Fibroblast of skin of left quadriceps (primary cell): ENCODE data around the gene PRKD2.
A peak's percentile ranks its signal among the peaks of the same experiment; 100 is the strongest.

Experiments
- DNase-seq, 2 experiments: peaks; one replicate each; pipeline ENCODE4 v3.0.0-alpha.2; 2013; ENCODE audit warnings: low read depth in 2 of 2

PRKD2 gene

DNA sequence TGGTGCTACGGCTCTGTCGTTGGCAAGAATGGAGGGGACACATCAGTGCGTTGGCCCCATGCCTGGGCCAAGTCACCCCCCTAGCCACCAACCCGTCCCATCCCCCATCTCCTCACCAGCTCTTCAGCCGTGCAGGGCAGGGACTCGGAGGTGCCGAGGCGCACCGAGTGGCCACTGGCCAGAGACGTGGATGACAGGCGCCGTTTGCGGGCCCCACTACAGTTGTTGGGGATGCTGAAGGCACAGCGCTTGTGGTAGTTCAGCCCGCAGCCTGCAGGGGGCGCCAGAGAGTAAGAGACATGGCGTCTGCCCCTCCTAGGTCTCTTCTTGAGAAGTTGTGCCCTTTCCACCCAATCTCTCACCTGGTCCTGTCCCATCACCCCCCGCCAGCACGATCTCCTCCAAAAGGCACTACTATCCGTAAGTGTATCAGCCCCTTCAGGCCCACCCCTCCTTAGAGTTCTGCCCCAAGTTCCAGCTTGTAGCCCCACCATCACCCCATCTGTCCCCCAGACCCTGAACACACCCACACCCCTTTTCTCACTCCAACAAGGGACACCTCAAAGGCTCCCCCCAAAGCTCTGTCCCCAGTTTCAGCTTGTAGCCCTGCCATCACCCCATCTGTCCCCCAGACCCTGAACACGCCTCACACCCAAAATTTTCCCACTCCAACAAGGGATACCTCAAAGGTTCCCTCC is 12.4 kb downstream of the PRKD2 start:
- peak; percentile 9 to 14 for DNase-seq

DNA sequence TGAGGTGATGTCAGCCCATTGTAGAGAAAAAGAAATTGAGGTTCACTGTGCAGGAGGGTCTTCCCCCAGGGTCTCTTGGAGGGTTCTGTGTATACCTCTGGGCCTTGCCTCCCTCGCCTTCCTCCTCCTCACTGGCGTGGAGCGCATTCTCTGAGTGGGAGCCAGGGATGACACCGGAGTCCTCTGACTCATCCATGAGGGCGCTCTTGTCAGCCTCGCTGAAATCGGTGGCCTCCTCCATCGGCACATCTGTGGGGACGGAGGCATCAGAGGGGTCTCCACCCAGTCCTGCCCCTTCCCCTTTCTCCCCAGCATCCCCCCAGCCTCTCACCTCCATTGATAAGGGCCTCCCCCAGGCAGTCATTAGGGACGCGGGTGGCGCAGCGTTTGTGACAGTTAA is 16.2 kb downstream of the PRKD2 start:
- no peak for DNase-seq

GRCh38 chr19:46698395-46699321 is 18.3 kb downstream of the PRKD2 start:
- DNase-seq, result no peak

GRCh38 chr19:46697204-46697960 is 19.5 kb downstream of the PRKD2 start:
- peak; percentile 29 to 36 for DNase-seq

DNA sequence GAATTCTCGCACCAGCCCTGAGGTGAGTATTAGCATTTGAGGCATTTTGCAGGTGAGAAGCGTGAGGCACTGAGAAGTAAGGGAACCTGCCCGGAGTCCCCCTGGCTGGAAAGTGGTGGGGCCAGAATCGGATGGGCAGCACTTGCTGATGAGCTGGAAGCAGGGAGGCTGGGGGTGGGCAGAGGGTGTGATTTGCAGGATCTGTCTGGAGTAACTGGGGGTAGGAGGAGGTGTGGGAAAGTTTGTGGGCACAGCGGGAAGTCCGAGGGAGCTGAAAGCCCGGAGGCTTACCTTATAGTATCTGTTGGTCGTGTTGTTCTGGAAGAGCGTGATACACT is 20.1 kb downstream of the PRKD2 start:
- DNase-seq, result no peak

DNA sequence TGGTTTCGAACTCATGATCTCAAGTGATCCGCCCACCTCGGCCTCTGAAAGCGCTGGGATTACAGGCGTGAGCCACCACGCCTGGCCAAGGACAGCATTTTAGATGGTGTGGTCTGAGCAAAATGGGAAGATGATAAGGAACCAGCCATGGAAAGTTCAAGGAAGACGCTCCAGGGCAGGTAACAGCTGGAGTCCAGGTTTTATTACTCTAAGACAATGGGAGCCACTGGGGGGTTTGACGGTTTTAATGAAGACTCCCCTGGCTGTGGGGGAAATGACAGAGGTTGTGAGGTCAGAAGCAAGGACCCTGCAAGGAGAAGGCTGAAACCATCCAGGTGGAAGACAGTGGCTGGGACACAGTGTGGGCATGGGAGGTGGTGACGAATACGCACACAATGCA is 20.9 kb downstream of the PRKD2 start:
- no peak for DNase-seq

DNA sequence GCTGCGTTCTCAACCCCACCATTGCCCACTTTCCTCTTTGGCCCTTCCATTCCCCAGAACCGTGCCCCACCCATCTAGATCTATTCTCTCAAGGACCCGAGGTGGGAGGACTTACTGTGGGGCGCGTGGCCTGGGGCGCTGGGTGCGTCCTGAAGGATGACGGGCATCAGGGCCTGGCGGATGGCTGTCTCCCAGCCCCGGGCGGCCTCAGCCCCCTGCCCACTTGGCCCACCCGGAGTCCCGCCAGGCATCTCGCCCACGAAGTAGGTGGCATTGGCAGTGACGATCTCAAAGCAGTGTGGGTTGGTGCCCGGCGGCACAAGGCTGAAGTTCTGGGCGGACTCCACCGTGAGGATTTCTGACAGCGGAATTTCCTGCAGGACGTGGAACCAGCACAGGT is 23.2 kb downstream of the PRKD2 start:
- no peak for DNase-seq

DNA sequence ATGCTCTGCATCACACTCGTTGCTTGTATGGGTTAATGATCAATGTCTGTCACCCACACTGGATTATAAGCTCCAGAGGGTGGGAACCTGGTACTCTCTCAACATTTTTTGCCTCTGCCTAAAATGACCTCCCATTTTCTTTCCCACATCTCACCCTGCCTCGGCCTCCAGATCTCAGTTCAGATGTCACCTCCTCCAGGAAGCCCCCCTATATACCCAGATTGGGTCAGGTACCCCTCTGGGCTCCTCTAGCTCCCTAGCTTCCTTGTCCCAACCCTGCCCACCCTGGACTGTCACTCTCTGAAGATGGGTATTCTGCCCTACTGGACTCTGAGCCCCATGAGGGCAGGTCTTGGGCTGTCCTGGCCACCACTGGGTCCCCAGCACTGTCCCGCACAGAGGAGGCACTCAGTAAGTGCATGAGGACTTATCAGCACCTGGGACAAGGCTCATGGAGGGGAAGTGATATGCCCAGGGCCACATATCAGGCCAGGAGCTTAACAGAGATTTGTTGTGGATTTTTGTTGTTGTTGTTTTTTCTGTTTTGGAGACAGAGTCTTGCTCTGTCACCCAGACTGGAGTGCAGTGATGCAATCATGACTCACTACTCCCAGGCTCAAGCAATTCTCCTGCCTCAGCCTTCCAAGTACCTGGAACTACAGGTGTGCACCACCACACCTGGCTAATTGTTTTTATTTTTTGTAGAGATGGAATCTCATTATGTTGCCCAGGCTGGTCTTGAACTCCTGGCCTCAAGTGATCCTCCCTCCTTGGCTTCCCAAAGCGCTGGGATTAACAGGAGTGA is 23.8 kb downstream of the PRKD2 start:
- DNase-seq, result no peak

DNA sequence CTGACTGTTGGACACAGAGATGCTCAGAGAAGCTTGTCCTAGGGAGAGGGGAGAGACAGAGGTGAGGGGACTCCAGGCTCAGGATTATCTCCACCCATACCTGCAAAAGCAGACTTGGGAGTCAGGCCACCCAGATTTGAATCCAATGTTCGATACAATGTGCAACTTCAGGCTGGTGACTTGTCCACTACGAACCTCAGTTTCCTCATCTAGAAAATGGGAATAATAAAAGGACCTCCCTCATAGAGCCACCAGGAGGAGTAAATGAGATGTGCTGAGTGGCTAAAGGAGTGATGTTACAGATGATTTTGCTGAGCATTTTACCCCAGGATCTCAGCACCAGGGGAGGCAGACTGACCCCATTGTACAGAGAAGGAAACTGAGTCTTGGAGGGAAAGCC is 25.0 kb downstream of the PRKD2 start:
- no peak for DNase-seq

DNA sequence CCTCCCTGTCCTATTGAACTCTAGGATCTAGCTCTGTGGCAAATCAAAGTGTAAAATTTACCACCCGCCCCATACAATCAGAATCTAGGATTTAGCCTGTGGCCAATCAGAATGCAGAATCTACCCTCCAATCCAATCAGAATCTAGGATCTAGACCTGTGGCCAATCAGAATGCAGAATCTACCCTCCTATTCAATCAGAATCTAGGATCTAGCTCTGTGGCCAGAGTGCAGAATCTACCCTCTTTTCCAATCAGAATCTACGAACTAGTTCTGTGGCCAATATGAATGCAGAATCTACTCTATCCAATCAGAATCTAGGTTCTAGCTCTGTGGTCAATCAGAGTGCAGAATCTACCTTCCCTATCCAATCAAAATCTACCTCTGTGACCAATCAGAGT is 25.8 kb downstream of the PRKD2 start:
- DNase-seq, result no peak

DNA sequence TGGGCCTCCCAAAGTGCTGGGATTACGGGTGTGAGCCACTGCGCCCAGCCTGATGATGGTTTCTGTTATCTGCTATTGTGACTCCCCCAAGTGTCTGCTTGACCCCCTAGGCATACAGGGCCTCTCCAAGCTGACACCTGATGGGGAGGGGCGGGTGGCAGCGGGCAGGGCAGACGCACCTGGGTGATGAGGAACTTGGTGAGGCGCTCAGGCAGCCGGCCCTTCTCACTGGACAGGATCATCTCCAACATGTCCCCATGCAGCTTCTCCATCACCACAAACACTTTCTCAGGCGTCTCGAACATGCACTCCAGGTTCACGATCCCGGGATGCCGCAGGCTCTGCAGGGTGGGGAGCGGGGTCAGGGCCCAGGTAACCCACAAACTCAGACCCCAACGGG is 27.6 kb downstream of the PRKD2 start:
- DNase-seq, result no peak

GRCh38 chr19:46687438-46688145 is 29.3 kb downstream of the PRKD2 start:
- DNase-seq, result no peak

DNA sequence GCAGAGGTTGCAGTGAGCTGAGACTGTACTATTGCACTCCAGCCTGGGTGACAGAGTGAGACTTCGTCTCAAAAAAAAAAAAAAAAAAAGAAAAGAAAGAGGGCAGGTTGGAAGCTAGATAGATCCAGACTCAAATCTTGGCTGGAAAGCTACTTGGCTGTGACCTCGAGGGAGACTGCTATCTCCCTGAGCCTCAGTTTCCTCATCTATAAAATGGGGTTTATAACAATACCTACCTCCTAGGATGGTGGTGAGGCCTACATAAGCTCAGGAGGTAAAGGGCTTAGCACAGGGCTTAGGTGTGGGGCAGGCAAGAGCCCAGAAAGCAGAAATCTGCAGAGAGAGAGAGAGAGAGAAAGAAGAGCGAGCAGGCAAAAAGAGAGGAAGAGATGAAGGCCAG is 31.7 kb downstream of the PRKD2 start:
- DNase-seq, result no peak

GRCh38 chr19:46678110-46678732 is 38.7 kb downstream of the PRKD2 start:
- no peak for DNase-seq

- no peak for DNase-seq
Observed at GRCh38 chr19:46674416-46675178, 42.3 kb downstream of the PRKD2 start.

GRCh38 chr19:46670813-46671212 is 46.1 kb downstream of the PRKD2 start:
- DNase-seq, result no peak

- DNase-seq, result no peak
Observed at GRCh38 chr19:46668662-46669061, 48.3 kb downstream of the PRKD2 start.

GRCh38 chr19:46665072-46665471 is 51.8 kb downstream of the PRKD2 start:
- no peak for DNase-seq

DNA sequence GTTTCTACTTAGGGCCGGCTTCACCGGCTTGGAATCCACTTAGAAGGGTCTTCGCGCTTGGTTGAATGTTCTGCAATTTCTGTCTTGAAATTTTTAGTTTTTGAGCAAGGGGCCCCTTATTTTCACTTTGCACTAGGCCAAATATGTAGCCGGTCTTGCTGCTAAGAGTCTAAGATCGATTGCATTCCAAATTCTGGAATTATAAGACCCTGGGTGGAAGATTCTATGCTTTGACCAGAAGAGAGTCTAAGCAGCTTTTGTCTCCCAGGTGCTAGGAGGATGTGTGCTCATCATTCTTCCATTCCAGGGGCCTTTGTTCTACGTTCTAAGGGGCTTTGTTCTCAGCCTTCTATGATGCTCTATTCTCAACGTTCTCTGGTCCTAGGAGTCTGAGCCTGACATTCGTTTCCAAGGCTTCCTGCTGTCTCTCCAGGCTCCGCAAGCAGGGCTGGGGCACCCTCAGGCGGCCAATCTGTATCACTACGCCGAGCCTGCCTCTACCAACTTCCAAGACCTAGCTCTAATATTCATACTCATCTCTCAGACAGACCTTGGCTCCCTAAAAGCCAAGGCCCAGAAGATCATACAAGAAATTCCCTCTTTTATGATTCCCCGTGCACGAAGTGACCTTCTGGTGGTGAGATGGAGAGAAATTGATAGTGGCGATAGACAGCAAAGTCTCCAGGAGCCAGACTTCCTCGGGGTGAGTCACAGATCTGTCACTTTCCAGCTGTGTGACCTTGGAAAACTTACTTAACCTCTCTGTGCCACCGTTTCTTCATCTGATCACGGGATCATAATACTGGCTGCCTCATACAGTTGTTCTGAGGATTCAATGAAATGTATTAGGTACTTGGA is 55.0 kb downstream of the PRKD2 start:
- peak; percentile 70 to 74 for DNase-seq
